Tibial artery (tissue), 4 donors: Measurements from ENCODE around the gene PBLD.

Experiments
- DNase-seq, 2 donors: peaks; one replicate each; pipeline ENCODE4 v3.0.0-alpha.2; 2019
- H3K27ac ChIP-seq, 2 donors: fragments of 200-600 bp; sonication (generic) in 1 of 2; 1 replicate in 1 of 2; 2 replicates in 1 of 2; pipeline ENCODE4 v1.5.1; 2018 to 2019; ENCODE audit warnings: mild to moderate bottlenecking in 1 of 2
- H3K27me3 ChIP-seq, 2 donors: fragments of 200-600 bp; sonication (generic) in 1 of 2; one replicate each; pipeline versions ENCODE4 v1.5.1 to v1.6.0; 2016 to 2019
- H3K36me3 ChIP-seq, 3 donors: fragments of 200-600 bp; sonication (generic) in 2 of 3; one replicate each; pipeline ENCODE4 v1.5.1; 2016 to 2019; ENCODE audit warnings: mild to moderate bottlenecking in 2 of 3
- H3K4me1 ChIP-seq, 4 donors: fragments of 200-600 bp; sonication (generic) in 2 of 4; 1 replicate in 3 of 4; 2 replicates in 1 of 4; pipeline ENCODE4 v1.5.1; 2016 to 2019
- H3K4me3 ChIP-seq, 2 donors: fragments of 200-600 bp; sonication (generic) in 1 of 2; 1 replicate in 1 of 2; 2 replicates in 1 of 2; pipeline ENCODE4 v1.5.1; 2018 to 2019; ENCODE audit warnings: mild to moderate bottlenecking in 2 of 2
- H3K9me3 ChIP-seq, 3 donors: fragments of 200-600 bp; sonication (generic) in 1 of 3; one replicate each; pipeline ENCODE4 v1.5.1; 2016 to 2019
- CTCF ChIP-seq, 2 experiments: fragments of 200-600 bp in 1 of 2; fragments of 450-650 bp in 1 of 2; IDR thresholded peaks; one replicate each; pipeline ENCODE4 v1.5.1; 2017 to 2019; ENCODE audit warnings: antibody characterized with exemption in 2 of 2, mild to moderate bottlenecking in 1 of 2, moderate library complexity in 1 of 2
- intact Hi-C: fragments of 100-400 bp; cut with DNase I; formaldehyde crosslinking; loops from one replicate; pipeline ENCODE4 v1.15.0; 2023; ENCODE audit warnings: low total_unique reads

PBLD gene

GRCh38 chr10:68235111-68235510 is 97.6 kb downstream of the PBLD start:
- no peak overlapping the region for H3K4me3 ChIP-seq
- H3K27ac ChIP-seq, result no peak overlapping the region
- no peak for DNase-seq
- no peaks in the 10 kb centered on the region for H3K36me3 ChIP-seq
- no peaks in the 10 kb centered on the region for H3K9me3 ChIP-seq
- intact Hi-C loops, result no loop called here
- H3K4me1 ChIP-seq, result peaks cover 0 to 12% (median 5%) of the 10 kb centered on the region in 4 donors
- no peak for TF ChIP-seq CTCF (IDR thresholded peaks at IDR 0.05)
- no peaks in the 10 kb centered on the region for H3K27me3 ChIP-seq

DNA sequence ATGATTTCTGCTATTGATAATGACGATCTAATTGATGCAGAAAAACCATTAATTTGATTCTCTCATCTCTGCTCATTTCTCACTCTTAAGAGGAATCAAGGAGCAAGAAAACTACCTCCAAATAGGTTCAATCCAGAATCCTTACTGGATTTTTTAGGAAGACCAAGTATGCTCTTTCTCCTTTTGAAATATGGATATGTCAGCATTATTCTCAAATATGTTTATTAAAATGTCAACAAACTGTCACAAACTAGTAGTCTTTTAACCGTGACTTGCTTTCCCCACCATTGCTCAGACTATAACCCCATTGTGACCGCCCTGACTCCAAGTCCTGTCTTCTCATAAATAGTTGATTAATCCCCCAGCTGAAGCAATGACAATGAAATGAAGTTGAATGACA is 99.7 kb downstream of the PBLD start:
- Histone ChIP-seq H3K27me3 (no peaks in the 10 kb centered on the region), H3K4me3 (no peak overlapping the region), H3K9me3 (no peaks in the 10 kb centered on the region), H3K27ac (no peak overlapping the region), H3K36me3 (no peaks in the 10 kb centered on the region), H3K4me1 (peaks cover 0 to 12% (median 5%) of the 10 kb centered on the region in 4 donors)
- no peak for TF ChIP-seq CTCF (IDR thresholded peaks at IDR 0.05)
- intact Hi-C loops, result no loop called here
- DNase-seq, result no peak
